GM21381 (cell line): ENCODE results near the gene ZNF185.

Source experiments
- ATAC-seq: cut with Tn5 transposase; IDR thresholded peaks from one replicate; pipeline ENCODE4 v1.9.1; 2021; ENCODE audit warnings: mild to moderate bottlenecking, moderate library complexity; ENCODE audit not compliant: unreplicated experiment

Gene ZNF185

GRCh38 chrX:152897222-152898131 lies at the start of gene ZNF185:
TSS of gene ZNF185 (plus strand) at chrX:152898067. CDS start at chrX:152914490, 16,423 bp downstream.
- no peak for ATAC-seq

DNA sequence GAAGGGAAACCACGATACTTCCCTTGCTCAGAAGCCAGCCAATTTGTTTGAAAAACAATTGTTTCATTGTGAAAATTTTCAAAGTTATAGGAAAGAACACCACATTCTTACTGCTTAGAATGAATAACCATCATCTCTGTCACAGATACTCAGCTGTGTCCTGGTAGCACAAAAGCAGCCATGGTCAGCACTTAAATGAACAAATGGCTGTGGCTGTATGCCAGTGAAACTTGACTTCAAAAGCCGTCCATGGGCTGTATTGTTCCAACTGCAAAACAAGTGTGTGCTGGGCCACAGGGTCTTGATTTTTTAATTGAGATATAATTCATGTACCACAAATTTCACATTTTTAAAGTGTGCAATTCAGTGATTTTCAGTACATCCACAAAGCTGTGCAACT lies 47.4 kb upstream of the ZNF185 start:
- no peak for ATAC-seq

DNA sequence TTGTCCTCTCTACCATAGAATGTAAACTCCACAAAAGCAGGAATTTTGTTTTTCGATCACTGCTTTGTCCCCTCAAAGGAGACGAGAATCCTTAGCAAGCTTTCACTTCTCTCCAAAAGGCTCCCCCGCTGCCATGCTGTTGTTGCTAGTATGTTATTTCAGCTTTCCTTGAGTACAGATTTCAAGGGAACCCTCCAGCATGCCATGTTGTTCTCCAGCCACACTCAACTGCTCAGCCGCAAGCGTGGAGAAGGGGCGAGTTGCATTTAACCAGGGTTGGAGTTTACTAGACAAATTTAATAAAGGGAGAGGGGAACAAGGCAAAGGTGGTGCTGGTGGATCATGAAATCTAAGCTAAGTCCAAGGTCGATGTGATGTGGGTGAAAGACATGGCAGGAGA lies 43.9 kb upstream of the ZNF185 start:
- ATAC-seq: no peak

- ATAC-seq: no peak
Observed at GRCh38 chrX:152861116-152861515, 36.8 kb upstream of the ZNF185 start.

DNA sequence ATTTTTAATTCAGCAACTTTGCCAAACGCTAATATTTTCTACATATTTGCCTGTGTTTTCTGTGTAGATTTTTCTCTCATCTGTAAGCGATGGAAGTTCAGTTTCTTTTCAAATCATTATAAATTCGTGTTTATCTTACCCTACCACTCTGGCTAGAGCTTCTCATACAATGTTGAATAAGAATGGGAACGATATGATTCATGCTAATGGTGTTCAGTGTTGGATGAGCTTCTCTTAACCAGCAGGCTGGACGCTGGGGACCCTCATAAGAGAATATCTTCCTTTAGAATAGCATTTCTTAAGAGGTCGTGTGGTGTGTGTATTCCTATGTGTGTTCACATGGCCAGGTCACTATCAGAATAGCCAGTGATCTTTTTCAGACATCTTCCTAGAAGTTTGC lies 36.0 kb upstream of the ZNF185 start:
- no peak for ATAC-seq

GRCh38 chrX:152865232-152865920 lies 32.5 kb upstream of the ZNF185 start:
- ATAC-seq: no peak

DNA sequence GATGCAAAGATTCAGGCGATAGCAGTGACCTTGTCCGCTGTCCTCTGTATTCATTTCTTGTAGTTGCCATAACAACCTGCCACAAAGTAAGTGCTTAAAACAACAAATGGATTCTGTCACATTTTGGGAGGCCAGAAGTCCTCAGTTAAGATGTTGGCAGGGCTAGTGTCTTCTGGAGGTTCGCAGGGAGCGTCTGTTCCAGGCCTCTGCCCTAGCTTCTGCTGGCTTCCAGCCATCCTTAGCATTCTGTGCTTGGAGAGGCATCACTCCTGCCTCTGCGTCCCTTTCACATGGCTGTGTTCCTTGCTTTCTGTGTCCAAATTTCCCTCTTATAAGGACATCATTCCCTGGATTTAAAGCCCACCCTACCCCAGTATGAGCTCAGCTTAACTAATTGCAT lies 31.5 kb upstream of the ZNF185 start:
- no peak for ATAC-seq

DNA sequence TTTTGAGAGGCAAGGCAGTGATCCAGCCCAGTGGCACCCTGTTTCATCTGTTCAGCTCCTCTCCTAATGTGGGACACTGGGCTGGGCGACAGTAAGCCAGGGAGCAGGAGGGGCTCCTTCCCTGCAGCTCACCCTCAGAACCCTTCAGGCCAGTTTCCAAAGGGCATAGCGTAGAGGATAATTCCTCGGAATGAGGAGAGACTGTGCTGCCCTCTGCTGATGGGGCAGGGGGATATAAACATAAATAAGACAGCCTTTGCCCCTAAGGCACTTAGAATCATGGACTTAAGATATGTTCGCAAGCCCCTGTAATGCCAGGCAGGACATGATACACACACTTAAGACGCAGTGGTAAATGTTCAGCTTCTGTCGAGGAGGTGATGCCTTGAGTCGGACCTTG lies 27.9 kb upstream of the ZNF185 start:
- ATAC-seq: no peak

GRCh38 chrX:152871260-152871659 lies 26.6 kb upstream of the ZNF185 start:
- ATAC-seq: no peak

GRCh38 chrX:152872522-152872921 lies 25.3 kb upstream of the ZNF185 start:
- ATAC-seq: no peak

- ATAC-seq: no peak
Observed at GRCh38 chrX:152873361-152873760, 24.5 kb upstream of the ZNF185 start.

DNA sequence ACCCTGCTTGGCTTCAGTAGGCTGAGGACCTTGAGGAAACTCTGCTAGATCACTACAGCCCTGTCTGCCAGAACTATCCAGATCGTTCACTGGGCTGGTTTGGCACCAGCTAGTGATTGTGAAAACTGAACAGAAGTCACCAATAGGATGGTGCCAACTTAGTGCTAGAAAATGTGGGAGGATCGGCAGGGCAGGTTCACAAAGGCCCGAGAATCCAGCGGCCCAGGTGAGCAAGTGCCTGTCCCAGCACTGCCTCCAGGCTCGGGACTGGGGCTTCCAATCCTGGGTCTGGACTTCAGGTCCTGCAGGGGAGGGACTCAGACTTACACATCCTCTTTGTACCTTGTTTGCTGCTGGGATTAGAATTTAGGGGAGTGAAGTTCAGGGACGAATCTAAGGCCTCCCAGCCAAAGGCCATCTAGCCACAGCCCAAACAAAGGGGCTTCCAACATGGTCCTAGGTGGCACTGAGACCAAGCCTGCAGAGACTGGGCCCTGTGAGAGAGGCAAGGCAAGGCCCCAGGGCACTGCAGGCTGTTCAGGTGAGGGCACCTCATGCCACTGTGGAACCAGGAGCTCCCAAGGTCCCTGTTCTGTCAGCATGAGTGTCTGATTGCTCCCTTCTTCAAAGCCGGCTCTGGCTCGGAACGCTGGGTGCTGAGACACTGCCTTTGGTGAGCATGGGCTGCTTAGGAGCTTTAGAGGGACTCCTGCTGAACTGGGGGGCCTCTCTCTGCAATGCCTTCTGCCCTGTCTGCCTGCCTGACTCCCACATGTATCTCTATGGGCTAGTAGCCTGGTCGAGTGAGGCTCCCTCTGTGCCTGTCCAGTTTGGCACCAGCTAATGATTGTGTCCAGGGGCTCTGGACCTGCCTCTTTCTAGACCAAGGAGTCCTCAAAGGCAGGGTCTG lies 20.7 kb upstream of the ZNF185 start:
- ATAC-seq: no peak

- no peak for ATAC-seq
Observed at GRCh38 chrX:152878976-152879755, 18.7 kb upstream of the ZNF185 start.

DNA sequence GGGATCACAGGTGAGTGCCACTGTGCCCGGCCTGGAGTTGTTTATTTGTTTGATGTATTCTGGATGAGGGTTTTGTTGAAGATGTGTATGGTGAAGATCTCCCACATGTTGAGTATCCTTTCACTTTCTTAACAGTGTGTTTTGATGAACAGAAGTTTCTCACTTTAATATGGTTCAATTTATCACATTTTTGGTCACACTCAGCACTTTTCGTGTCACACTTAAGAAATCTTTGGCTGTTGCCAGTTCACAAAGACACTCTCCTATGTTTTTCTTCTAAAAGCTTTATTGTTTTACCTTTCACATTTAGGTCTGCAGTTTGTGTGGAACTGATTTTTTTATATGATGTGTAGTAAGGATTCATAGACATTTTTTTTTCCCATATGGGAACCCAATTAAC lies 16.6 kb upstream of the ZNF185 start:
- ATAC-seq: no peak

- no peak for ATAC-seq
Observed at GRCh38 chrX:152884171-152884570, 13.7 kb upstream of the ZNF185 start.

GRCh38 chrX:152886716-152887115 lies 11.2 kb upstream of the ZNF185 start:
- ATAC-seq: no peak

GRCh38 chrX:152892499-152892898 lies 5.4 kb upstream of the ZNF185 start:
- ATAC-seq: no peak

- ATAC-seq: no peak
Observed at GRCh38 chrX:152892999-152893891, 4.6 kb upstream of the ZNF185 start.

DNA sequence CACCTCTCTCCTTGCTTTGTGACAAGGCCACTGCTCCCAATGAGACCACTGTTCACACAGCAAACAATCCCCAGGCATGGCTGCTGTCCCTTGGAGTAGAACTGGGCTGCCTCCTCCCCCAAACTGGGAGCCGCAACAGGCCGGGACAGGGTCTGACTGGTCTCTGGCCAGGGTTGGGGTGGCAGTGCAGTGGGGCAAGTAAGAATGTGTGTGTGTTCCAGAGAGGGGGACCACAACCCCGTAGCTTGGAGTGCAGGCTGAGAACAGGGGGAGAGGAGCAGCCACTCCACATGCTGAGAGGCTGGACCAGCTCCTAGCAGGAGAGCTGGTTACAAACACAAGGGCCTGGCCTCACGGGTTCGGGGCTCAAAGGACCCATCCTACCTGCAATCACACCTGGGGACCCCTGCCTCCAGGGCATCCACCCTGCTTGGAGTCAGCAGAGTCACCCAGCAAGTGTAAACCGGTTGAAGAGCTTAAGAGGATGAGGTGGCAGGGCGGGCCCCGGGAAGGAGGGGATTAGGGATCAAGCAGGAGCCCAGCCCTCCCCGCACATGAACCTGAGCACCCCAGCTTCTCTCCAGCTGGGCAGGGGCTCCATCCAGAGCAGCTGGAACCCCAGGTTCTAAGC lies 3.8 kb upstream of the ZNF185 start:
- ATAC-seq: no peak
